Measurements from ENCODE around the gene PALLD. TPM values are rescaled to one million over a fixed set of nuclear protein-coding genes. Genes with fewer than 3 reads are reported as not detected.

PALLD gene
- total and polyA plus RNA-seq, 2 donors (not counting 3 experiments of a cell fraction or from before 2014, with no cell fraction given): 13.4 to 48.2 TPM

- H3K9ac ChIP-seq (replicated peaks; ENCODE audit: extremely low read depth, insufficient read depth, low read length): no peak overlapping the region
- H4K20me1 ChIP-seq (replicated peaks; ENCODE audit: control insufficient read depth, extremely low read depth, insufficient read depth, low read length): no peaks in the 10 kb centered on the region
- H3K36me3 ChIP-seq (ENCODE audit: control insufficient read depth in 2 of 2, extremely low read depth in 1 of 2, insufficient read depth in 2 of 2, low read length in 2 of 2): no peaks in the 10 kb centered on the region
- no TSS peak for BruUV-seq (replicated peaks)
- H3K9me1 ChIP-seq (replicated peaks; ENCODE audit: control insufficient read depth, extremely low read depth, insufficient read depth, low read length): no peaks in the 10 kb centered on the region
- POLR2A ChIA-PET: no interaction called here
- intact Hi-C loops (cut with micrococcal nuclease) (no loop called here), dilution Hi-C loops (cut with MboI; ENCODE audit: extremely low pct_ligation_motif_present, low sequenced_read_pairs) (no loop called here)
- no peaks in the 10 kb centered on the region for H3K9me3 ChIP-seq (replicated peaks; ENCODE audit: control insufficient read depth, insufficient read depth, low read length)
- H3K4me3 ChIP-seq (replicated peaks in 1 of 3; ENCODE audit: insufficient read depth in 1 of 3, low read depth in 1 of 3, low read length in 3 of 3): no peak overlapping the region
- H3K4me1 ChIP-seq (ENCODE audit: control insufficient read depth, extremely low read depth, insufficient read depth, low read length): peaks cover 44% of the 10 kb centered on the region
- no peak overlapping the region for H3K4me2 ChIP-seq (ENCODE audit: insufficient read depth, low read length)
- TF ChIP-seq FOS (IDR thresholded peaks at IDR 0.05; ENCODE audit: borderline replicate concordance, insufficient read depth, low read length): no peak
- no peak for TF ChIP-seq MAX (IDR thresholded peaks at IDR 0.05; ENCODE audit: insufficient read depth, insufficient read length)
- TF ChIP-seq POLR2AphosphoS5 (IDR thresholded peaks at IDR 0.05; ENCODE audit: insufficient read depth, low read depth, low read length): no peak
- no peak for TF ChIP-seq POLR2A (IDR thresholded peaks at IDR 0.05; ENCODE audit: low read depth, low read length)
- TF ChIP-seq CTCF (IDR thresholded peaks at IDR 0.05; ENCODE audit: extremely low read depth in 1 of 2, insufficient read depth in 1 of 2, low read depth in 1 of 2, low read length in 2 of 2): no peak
- no peak for TF ChIP-seq EZH2 (IDR thresholded peaks at IDR 0.05; ENCODE audit: borderline replicate concordance, low read depth, low read length, severe bottlenecking)
- no peak for TF ChIP-seq GATA2 (IDR thresholded peaks at IDR 0.05; ENCODE audit: insufficient read depth, insufficient read length, low read depth, low read length)
- no peak for TF ChIP-seq JUN (IDR thresholded peaks at IDR 0.05; ENCODE audit: borderline replicate concordance, insufficient read depth, insufficient read length, low read depth)
- no peak for TF ChIP-seq MYC (IDR thresholded peaks at IDR 0.05; ENCODE audit: low read depth, low read length)
- H2AFZ ChIP-seq (ENCODE audit: low read depth, low read length): no peak overlapping the region
- DNase-seq (ENCODE audit: low read depth, low spot score) (no peak), FAIRE-seq (no peak)
- no peaks in the 10 kb centered on the region for H3K27me3 ChIP-seq (ENCODE audit: control insufficient read depth in 2 of 2, insufficient read depth in 2 of 2, low read length in 2 of 2)
- CTCF ChIA-PET: interaction anchor here (1.2 to 2.5 kb wide), 2 partner anchors 10 to 23 kb away, joined by 5 to 8 read pairs; no protein-coding TSS in a partner anchor
- H3K79me2 ChIP-seq (ENCODE audit: control insufficient read depth, insufficient read depth, low read length): no peaks in the 10 kb centered on the region
- H3K27ac ChIP-seq (ENCODE audit: insufficient read depth, low read depth, low read length): no peak overlapping the region
Observed at GRCh38 chr4:168608771-168609170, 111.9 kb downstream of the PALLD start.

Measured in endothelial cell of umbilical vein (primary cell).